Lower leg skin (tissue), 4 donors: ENCODE data around the gene IL23A. TPM values are rescaled to one million over a fixed set of nuclear protein-coding genes. Genes with fewer than 3 reads are reported as not detected.
A peak's percentile ranks its signal among the peaks of the same experiment; 100 is the strongest.
"Not testable (repeated sequence)": the region's sequence is repeated elsewhere in the genome, so short reads cannot be mapped to it uniquely, and the experiment has no call there.

Experiments used
- DNase-seq, 2 donors: peaks; one replicate each; pipeline ENCODE4 v3.0.0-alpha.2; 2019; ENCODE audit warnings: low spot score in 2 of 2
- H3K4me3 ChIP-seq: fragments of 200-600 bp; sonication (generic); 2 replicates; pipeline ENCODE4 v1.5.1; 2017; ENCODE audit warnings: mild to moderate bottlenecking, low read depth; ENCODE audit not compliant: poor library complexity, severe bottlenecking
- CTCF ChIP-seq, 3 donors: fragments of 450-650 bp; IDR thresholded peaks; one replicate each; pipeline ENCODE4 v1.5.1; 2016; ENCODE audit warnings: antibody characterized with exemption in 3 of 3, mild to moderate bottlenecking in 3 of 3, moderate library complexity in 2 of 3
- POLR2A ChIP-seq, 2 donors: fragments of 450-650 bp; IDR thresholded peaks; one replicate each; pipeline ENCODE4 v1.6.1; 2016 to 2017; ENCODE audit warnings: antibody characterized with exemption in 2 of 2, mild to moderate bottlenecking in 1 of 2, moderate library complexity in 1 of 2
- WGBS, 2 donors: methylation state at CpG; one replicate each; pipeline ENCODE4 v1.1.5; 2018; 5-methylcytosine and 5-hydroxymethylcytosine counted together
- intact Hi-C: fragments of 100-400 bp; cut with DNase I; formaldehyde crosslinking; loops from one replicate; pipeline ENCODE4 v1.15.0; 2023; ENCODE audit warnings: low total_unique reads
- total RNA-seq, 4 donors: library from RNA; depleted of rRNA; stranded (reverse); fragments of >200 nt; gene quantifications; one replicate each; pipeline ENCODE4 v1.1.0, GENCODE V29; 2016

Gene IL23A
- total RNA-seq, 4 donors from 2014 or later: 0.45 TPM; not detected in 3

- TF ChIP-seq CTCF (IDR thresholded peaks at IDR 0.05): no peak
- no peak for TF ChIP-seq POLR2A (IDR thresholded peaks at IDR 0.05)
- DNase-seq: no peak
- 94 to 96% methylated on average over 7 of the region's 7 CpGs for WGBS, 2 donors
- intact Hi-C loops: no loop called here
- H3K4me3 ChIP-seq: no peak overlapping the region
These were observed 7.7 kb upstream of the IL23A start for GRCh38 chr12:56330936-56331490.

- intact Hi-C loops: no loop called here
- TF ChIP-seq CTCF (IDR thresholded peaks at IDR 0.05): no peak
- TF ChIP-seq POLR2A (IDR thresholded peaks at IDR 0.05): no peak
- H3K4me3 ChIP-seq: no peak overlapping the region
- 94 to 95% methylated on average over 11 of the region's 11 CpGs for WGBS, 2 donors
- no peak for DNase-seq
These were observed 6.0 kb upstream of the IL23A start for GRCh38 chr12:56332512-56333196.

GRCh38 chr12:56333197-56333678, 5.4 kb upstream of the IL23A start:
- intact Hi-C loops: no loop called here
- peak overlapping the region; percentile 21 for H3K4me3 ChIP-seq
- TF ChIP-seq POLR2A (IDR thresholded peaks at IDR 0.05) (no peak), CTCF (IDR thresholded peaks at IDR 0.05) (no peak)
- DNase-seq: no peak
- 19% methylated on average over 8 of the region's 8 CpGs for WGBS, 2 donors

- peak within 1 kb of the TSS; percentile 39 for H3K4me3 ChIP-seq
- DNase-seq: peak; percentile 96 to 99
- TF ChIP-seq CTCF (IDR thresholded peaks at IDR 0.05) (no peak), POLR2A (IDR thresholded peaks at IDR 0.05) (peak in 1 of 2 donors; percentile 66)
- intact Hi-C loops: no loop called here
- WGBS, 2 donors: 0 to 1% methylated on average over 41 to 45 of the region's 45 CpGs
These were observed 4.8 kb upstream of the IL23A start, which contains the start of gene PAN2 for GRCh38 chr12:56333679-56334489. Gene PAN2 (minus strand): TSS chr12:56334000. CDS start chr12:56333094, 906 bp downstream.

GRCh38 chr12:56334490-56334793, 4.2 kb upstream of the IL23A start:
- H3K4me3 ChIP-seq: peak overlapping the region; percentile 39
- WGBS, 2 donors: 4% methylated on average over 6 of the region's 6 CpGs
- TF ChIP-seq POLR2A (IDR thresholded peaks at IDR 0.05): no peak
- TF ChIP-seq CTCF (IDR thresholded peaks at IDR 0.05): no peak
- no peak for DNase-seq
- intact Hi-C loops: no loop called here

GRCh38 chr12:56335527-56335926, 3.2 kb upstream of the IL23A start:
- H3K4me3 ChIP-seq, DNase-seq, intact Hi-C loops: not testable (repeated sequence)
- WGBS, 2 donors: 91 to 94% methylated on average over 8 of the region's 8 CpGs
